HepG2 (cell line): ENCODE measurements around the gene LTC4S. TPM values are rescaled to one million over a fixed set of nuclear protein-coding genes. Genes with fewer than 3 reads are reported as not detected.
A peak's percentile ranks its signal among the peaks of the same experiment; 100 is the strongest.

ENCODE experiments used
- CREBL2 ChIP-seq: sonication (generic); formaldehyde crosslinking; IDR thresholded peaks from 2 replicates; pipeline ENCODE4 v1.8.1; 2023; ENCODE audit warnings: missing genetic modification reagents, mild to moderate bottlenecking, borderline replicate concordance
- GPN1 ChIP-seq: sonication (generic); formaldehyde crosslinking; IDR thresholded peaks from 2 replicates; pipeline ENCODE4 v1.5.1; 2020; ENCODE audit warnings: missing genetic modification reagents, borderline replicate concordance
- HOXA5 ChIP-seq: sonication (generic); formaldehyde crosslinking; IDR thresholded peaks from 2 replicates; pipeline ENCODE4 v1.4.0; 2020; ENCODE audit warnings: missing genetic modification reagents
- KIAA2018 ChIP-seq: sonication (generic); formaldehyde crosslinking; IDR thresholded peaks from 2 replicates; pipeline ENCODE4 v1.5.0; 2020; ENCODE audit warnings: mild to moderate bottlenecking, missing genetic modification reagents, borderline replicate concordance
- KLF12 ChIP-seq: sonication (generic); formaldehyde crosslinking; IDR thresholded peaks from 2 replicates; pipeline ENCODE4 v1.4.0; 2020; ENCODE audit warnings: missing genetic modification reagents, borderline replicate concordance
- MAZ ChIP-seq, 2 experiments: sonication (generic) in 1 of 2; formaldehyde crosslinking in 1 of 2; IDR thresholded peaks; 2 replicates each; pipeline versions ENCODE4 v1.5.0 to v1.6.1; 2012 to 2020; ENCODE audit warnings: low read depth in 2 of 2, mild to moderate bottlenecking in 2 of 2, borderline replicate concordance in 1 of 2, improper control_type of control experiment in 1 of 2, low read length in 1 of 2, missing genetic modification reagents in 1 of 2, moderate library complexity in 1 of 2
- MTF1 ChIP-seq: sonication (generic); formaldehyde crosslinking; IDR thresholded peaks from 2 replicates; pipeline ENCODE4 v1.5.0; 2020; ENCODE audit warnings: missing genetic modification reagents
- RBM39 ChIP-seq: fragments of 200-400 bp; formaldehyde crosslinking; IDR thresholded peaks from one replicate; pipeline ENCODE4 v1.6.1; 2018; ENCODE audit warnings: antibody characterized with exemption, mild to moderate bottlenecking, low read depth, low read length; ENCODE audit not compliant: poor library complexity, severe bottlenecking
- TIGD3 ChIP-seq: sonication (generic); formaldehyde crosslinking; IDR thresholded peaks from 2 replicates; pipeline ENCODE4 v1.5.1; 2020; ENCODE audit warnings: mild to moderate bottlenecking, missing genetic modification reagents, borderline replicate concordance
- ZBTB38 ChIP-seq: sonication (generic); formaldehyde crosslinking; IDR thresholded peaks from 2 replicates; pipeline ENCODE4 v1.5.1; 2020; ENCODE audit warnings: mild to moderate bottlenecking, missing genetic modification reagents
- ZFY ChIP-seq: sonication (generic); formaldehyde crosslinking; IDR thresholded peaks from 2 replicates; pipeline ENCODE4 v1.4.0; 2020; ENCODE audit warnings: missing genetic modification reagents
- ZFYVE20 ChIP-seq: sonication (generic); formaldehyde crosslinking; IDR thresholded peaks from 2 replicates; pipeline ENCODE4 v1.8.0; 2023; ENCODE audit warnings: low read depth, mild to moderate bottlenecking, moderate library complexity, missing genetic modification reagents, borderline replicate concordance
- ZNF367 ChIP-seq: sonication (generic); formaldehyde crosslinking; IDR thresholded peaks from 2 replicates; pipeline ENCODE4 v1.4.0; 2020; ENCODE audit warnings: missing genetic modification reagents, borderline replicate concordance
- polyA plus RNA-seq, 8 experiments: library from polyadenylated mRNA; depleted of rRNA in 3 of 8; stranded (reverse) in 7 of 8; unstranded in 1 of 8; fragments of >200 nt; fragmentation: Illumina TruSeq in 4 of 8; extraction: Trizol in 4 of 8; gene quantifications; 2 replicates each; pipeline versions ENCODE4 v1.2.1 to v1.2.3, GENCODE V29; 2011 to 2016; ENCODE audit warnings: low read depth in 4 of 8, missing spikeins in 1 of 8, mixed read lengths in 1 of 8; ENCODE audit not compliant: insufficient read depth in 1 of 8
- total RNA-seq, 5 experiments: library from RNA; depleted of rRNA; stranded (reverse); fragments of >200 nt; fragmentation: Illumina TruSeq; extraction: Trizol; gene quantifications; 2 replicates each; pipeline ENCODE4 v1.2.3, GENCODE V29; 2016; ENCODE audit warnings: low read depth in 1 of 5
- TF ChIP-seq, protein P1 (sequence below): sonication (generic); formaldehyde crosslinking; IDR thresholded peaks from 2 replicates; pipeline ENCODE4 v1.4.0; 2020; ENCODE audit warnings: missing genetic modification reagents, mild to moderate bottlenecking, borderline replicate concordance

LTC4S gene
- total and polyA plus RNA-seq, 2 of the 13 experiments (the other 11 are each of a cell fraction or from before 2014, with no cell fraction given) = 0.35 TPM; not detected in 1

DNA sequence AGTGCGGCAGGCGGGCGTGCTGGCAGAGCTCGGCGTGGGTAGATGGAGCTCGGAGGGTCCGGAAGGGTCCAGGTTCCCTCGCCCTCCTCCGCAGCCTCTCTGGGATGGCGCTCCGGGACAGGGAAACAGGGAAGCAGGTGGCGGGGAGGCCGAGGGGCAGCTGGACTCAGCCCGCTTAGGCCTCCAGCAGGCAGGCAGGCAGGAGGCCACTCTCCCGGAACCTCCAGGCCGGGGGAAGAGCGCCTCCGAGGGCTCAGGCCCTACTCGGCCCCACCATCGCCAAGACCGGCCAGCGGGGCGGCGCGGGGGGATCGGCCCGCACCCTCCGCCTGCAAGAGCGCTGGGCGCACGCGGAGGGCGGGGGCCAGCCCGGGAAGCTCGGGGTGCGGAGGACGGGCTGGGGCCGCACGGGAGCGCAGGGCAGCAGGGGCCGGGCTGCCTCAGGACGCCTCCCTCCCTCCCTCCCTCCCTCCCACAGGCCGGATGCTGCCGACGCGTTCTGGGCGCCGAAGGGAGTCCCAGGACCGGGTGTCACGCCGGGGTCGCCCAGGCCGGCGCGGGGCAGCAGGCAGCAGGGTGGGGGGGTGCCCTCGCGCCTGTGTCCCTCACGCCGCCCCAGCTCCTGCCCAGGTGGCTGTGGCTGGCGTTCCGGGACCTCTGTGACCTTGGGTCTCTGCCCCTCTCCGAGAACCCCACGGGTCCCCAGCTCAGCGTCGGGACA lies 11.9 kb downstream of the LTC4S start (continued):
- no peak for TF ChIP-seq KIAA2018
- TF ChIP-seq TIGD3 (CRISPR knock-in tag) = no peak
- TF ChIP-seq, protein P1, sequence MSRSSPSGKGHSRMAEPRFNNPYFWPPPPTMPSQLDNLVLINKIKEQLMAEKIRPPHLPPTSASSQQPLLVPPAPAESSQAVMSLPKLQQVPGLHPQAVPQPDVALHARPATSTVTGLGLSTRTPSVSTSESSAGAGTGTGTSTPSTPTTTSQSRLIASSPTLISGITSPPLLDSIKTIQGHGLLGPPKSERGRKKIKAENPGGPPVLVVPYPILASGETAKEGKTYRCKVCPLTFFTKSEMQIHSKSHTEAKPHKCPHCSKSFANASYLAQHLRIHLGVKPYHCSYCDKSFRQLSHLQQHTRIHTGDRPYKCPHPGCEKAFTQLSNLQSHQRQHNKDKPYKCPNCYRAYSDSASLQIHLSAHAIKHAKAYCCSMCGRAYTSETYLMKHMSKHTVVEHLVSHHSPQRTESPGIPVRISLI (CRISPR knock-in tag) = no peak
- no peak for TF ChIP-seq RBM39
- 0 out of 2 replicates have a peak, but pooled peaks have one; percentile 15 for TF ChIP-seq ZBTB38 (CRISPR knock-in tag)
- no peak for TF ChIP-seq MAZ (IDR thresholded peaks at IDR 0.05; ENCODE audit: borderline replicate concordance, low read depth, low read length)
- TF ChIP-seq MAZ (CRISPR knock-in tag; IDR thresholded peaks at IDR 0.05; ENCODE audit: low read depth) = peak; percentile 63; the same call in 1 of the 2 replicates
- 0 out of 2 replicates have a peak, but pooled peaks have one; percentile 65 for TF ChIP-seq GPN1
- TF ChIP-seq HOXA5 (CRISPR knock-in tag) = no peak
- TF ChIP-seq KLF12 = no peak
- no peak for TF ChIP-seq MTF1 (CRISPR knock-in tag)
- no peak for TF ChIP-seq ZNF367 (CRISPR knock-in tag)
- peak; percentile 75 for TF ChIP-seq ZFY (CRISPR knock-in tag)
- 0 out of 2 replicates have a peak, but pooled peaks have one; percentile 77 for TF ChIP-seq ZFYVE20
- TF ChIP-seq CREBL2 = no peak; the same call in 1 of the 2 replicates
